Adrenal gland (tissue), 12 donors: ENCODE measurements around the gene TBC1D22A. TPM values are rescaled to one million over a fixed set of nuclear protein-coding genes. Genes with fewer than 3 reads are reported as not detected.

Experiments
- DNase-seq, 7 donors: peaks; one replicate each; pipeline ENCODE4 v3.0.0-alpha.2; 2019 to 2020
- H3K27ac ChIP-seq, 5 donors: fragments of 200-600 bp; sonication (generic) in 4 of 5; 1 replicate in 3 of 5; 2 replicates in 2 of 5; pipeline versions ENCODE4 v1.5.1 to v1.8.0; 2016 to 2020; ENCODE audit warnings: mild to moderate bottlenecking in 1 of 5
- H3K27me3 ChIP-seq: fragments of 200-600 bp; 2 replicates; pipeline ENCODE4 v1.8.0; 2021
- H3K36me3 ChIP-seq, 2 donors: fragments of 200-600 bp; replicated peaks in 1 of 2; 1 replicate in 1 of 2; 2 replicates in 1 of 2; pipeline versions ENCODE4 v1.5.1 to v1.8.0; 2018 to 2022
- H3K4me1 ChIP-seq, 2 donors: fragments of 200-600 bp; replicated peaks in 1 of 2; 1 replicate in 1 of 2; 2 replicates in 1 of 2; pipeline versions ENCODE4 v1.5.1 to v1.8.0; 2018 to 2021
- H3K4me3 ChIP-seq, 4 donors: fragments of 200-600 bp; sonication (generic) in 3 of 4; one replicate each; pipeline ENCODE4 v1.5.1; 2016 to 2018
- H3K9me3 ChIP-seq, 3 donors: fragments of 200-600 bp; sonication (generic) in 1 of 3; replicated peaks in 1 of 3; 1 replicate in 2 of 3; 2 replicates in 1 of 3; pipeline versions ENCODE4 v1.5.1 to v1.8.0; 2016 to 2021
- POLR2A ChIP-seq, 2 donors: fragments of 450-650 bp; IDR thresholded peaks; one replicate each; pipeline ENCODE4 v1.6.1; 2017; ENCODE audit warnings: antibody characterized with exemption in 2 of 2, mild to moderate bottlenecking in 2 of 2, moderate library complexity in 1 of 2
- WGBS, 4 donors: extraction: QIAGEN DNeasy Blood & Tissue Kit in 2 of 4; methylation state at CpG; one replicate each; pipeline versions ENCODE4 v1.1.5 to v1.1.7; 2013 to 2017; 5-methylcytosine and 5-hydroxymethylcytosine counted together
- intact Hi-C, 2 donors: fragments of 100-400 bp; cut with DNase I; formaldehyde crosslinking; loops; one replicate each; pipeline versions ENCODE4 v1.14.1 to v1.15.0; 2022 to 2023
- polyA plus RNA-seq, 3 donors: library from polyadenylated mRNA; stranded (reverse); fragments of 200-250 nt in 2 of 3; fragments of 350-450 nt in 1 of 3; fragmentation: Illumina TruSeq in 1 of 3; extraction: RNeasy Lipid Tissue Mini Kit (QIAGEN cat#74804) in 1 of 3; gene quantifications; one replicate each; pipeline ENCODE4 v1.2.3, GENCODE V29; 2013 to 2014
- total RNA-seq, 9 donors: library from RNA; depleted of rRNA in 4 of 9; stranded (reverse); fragments of >200 nt in 4 of 9; fragments of 120-200 nt in 1 of 9; fragmentation: NEBNext Ultra II Directional in 1 of 9; extraction: Animal tissue kit (Norgen Biotek cat#: 25700) in 1 of 9; gene quantifications; one replicate each; pipeline versions ENCODE4 v1.1.0 to v1.2.4, GENCODE V29; 2013 to 2023
- TF ChIP-seq, protein P1 (sequence below), 6 experiments: fragments of 450-650 bp in 4 of 6; fragments of 200-600 bp in 2 of 6; sonication (generic) in 1 of 6; IDR thresholded peaks; 1 replicate in 5 of 6; 2 replicates in 1 of 6; pipeline versions ENCODE4 v1.5.1 to v1.8.0; 2016 to 2021; ENCODE audit warnings: antibody characterized with exemption in 6 of 6, mild to moderate bottlenecking in 2 of 6, moderate library complexity in 1 of 6
- donor health status: healthy with polysubstance abuse.
- donor health status: Bipolar disorder and iron deficiency.
- donor health status: DM: yes; HTN: yes; CAD: no.
- donor health status: DM: no; HTN: no; CAD: no.
- donor health status: DM: no; HTN: no; CAD: no.
- donor health status: DM: yes; HTN: yes; CAD: no.

Gene TBC1D22A
- total and polyA plus RNA-seq, 12 donors, result 11.5 to 44.2 (median 28.1) TPM

DNA sequence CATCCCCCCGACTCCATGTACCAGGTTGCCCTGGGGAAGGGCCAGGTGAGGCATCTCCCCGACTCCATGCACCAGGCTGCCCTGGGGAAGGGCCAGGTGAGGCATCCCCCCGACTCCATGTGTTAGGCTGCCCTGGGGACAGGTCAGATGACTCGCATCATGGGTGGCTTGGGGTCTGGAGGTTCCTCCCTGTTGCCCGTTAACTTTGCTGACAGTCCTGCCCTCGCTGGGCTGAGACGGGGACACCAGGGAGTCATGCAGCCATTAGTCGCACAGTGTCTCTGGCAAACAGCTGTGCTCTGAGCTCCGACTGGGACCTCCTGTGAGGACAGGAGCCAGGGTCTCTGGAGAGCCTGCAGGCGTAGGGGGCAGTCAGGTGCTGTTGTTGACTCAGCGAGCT, 336.1 kb downstream of the TBC1D22A start:
- TF ChIP-seq POLR2A (IDR thresholded peaks at IDR 0.05), result no peak
- TF ChIP-seq, protein P1, sequence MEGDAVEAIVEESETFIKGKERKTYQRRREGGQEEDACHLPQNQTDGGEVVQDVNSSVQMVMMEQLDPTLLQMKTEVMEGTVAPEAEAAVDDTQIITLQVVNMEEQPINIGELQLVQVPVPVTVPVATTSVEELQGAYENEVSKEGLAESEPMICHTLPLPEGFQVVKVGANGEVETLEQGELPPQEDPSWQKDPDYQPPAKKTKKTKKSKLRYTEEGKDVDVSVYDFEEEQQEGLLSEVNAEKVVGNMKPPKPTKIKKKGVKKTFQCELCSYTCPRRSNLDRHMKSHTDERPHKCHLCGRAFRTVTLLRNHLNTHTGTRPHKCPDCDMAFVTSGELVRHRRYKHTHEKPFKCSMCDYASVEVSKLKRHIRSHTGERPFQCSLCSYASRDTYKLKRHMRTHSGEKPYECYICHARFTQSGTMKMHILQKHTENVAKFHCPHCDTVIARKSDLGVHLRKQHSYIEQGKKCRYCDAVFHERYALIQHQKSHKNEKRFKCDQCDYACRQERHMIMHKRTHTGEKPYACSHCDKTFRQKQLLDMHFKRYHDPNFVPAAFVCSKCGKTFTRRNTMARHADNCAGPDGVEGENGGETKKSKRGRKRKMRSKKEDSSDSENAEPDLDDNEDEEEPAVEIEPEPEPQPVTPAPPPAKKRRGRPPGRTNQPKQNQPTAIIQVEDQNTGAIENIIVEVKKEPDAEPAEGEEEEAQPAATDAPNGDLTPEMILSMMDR (IDR thresholded peaks at IDR 0.05), result no peak
- no peaks in the 10 kb centered on the region for H3K36me3 ChIP-seq
- no peaks in the 10 kb centered on the region for H3K27me3 ChIP-seq
- peaks cover 0 to 4% of the 10 kb centered on the region in 2 donors for H3K4me1 ChIP-seq
- H3K4me3 ChIP-seq, result no peak overlapping the region
- no peak overlapping the region for H3K27ac ChIP-seq
- WGBS, 4 donors, result 94 to 96% (median 95%) methylated on average over 8 to 11 of the region's 11 CpGs; no CpG with 5 or more reads in 1 of the 4 donors
- DNase-seq, result peak in 1 of 7 donors; percentile 42
- intact Hi-C loops, result no loop called here
- H3K9me3 ChIP-seq, result peaks cover 0 to under 1% (median 0%) of the 10 kb centered on the region in 3 donors

DNA sequence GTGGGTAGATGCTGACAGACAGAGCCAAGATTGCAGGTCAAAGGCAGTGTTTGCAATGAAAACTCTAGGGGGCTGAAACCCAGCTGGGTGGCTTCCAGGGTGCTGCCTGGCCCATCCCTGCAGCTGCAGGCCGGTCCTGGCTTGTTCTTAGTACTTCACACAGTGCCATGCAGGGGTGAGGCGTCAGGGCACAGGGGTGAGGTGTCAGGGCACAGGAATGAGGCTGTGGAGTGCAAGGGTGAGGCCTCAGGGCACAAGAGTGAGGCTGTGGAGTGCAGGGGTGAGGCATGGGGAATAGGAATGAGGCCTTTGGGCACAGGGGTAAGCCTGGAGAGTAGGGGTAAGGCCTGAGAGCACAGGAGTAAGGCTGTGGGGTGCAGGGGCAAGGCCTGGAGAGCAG, 337.6 kb downstream of the TBC1D22A start:
- WGBS, 4 donors, result 88 to 100% (median 99%) methylated on average over 1 to 2 of the region's 2 CpGs
- Histone ChIP-seq H3K4me3 (no peak overlapping the region), H3K4me1 (peaks cover 0 to 2% of the 10 kb centered on the region in 2 donors), H3K36me3 (no peaks in the 10 kb centered on the region), H3K27me3 (no peaks in the 10 kb centered on the region), H3K9me3 (no peaks in the 10 kb centered on the region), H3K27ac (no peak overlapping the region)
- intact Hi-C loops, result no loop called here
- DNase-seq, result peak in 1 of 7 donors; percentile 38
- no peak for TF ChIP-seq POLR2A (IDR thresholded peaks at IDR 0.05)
- TF ChIP-seq, protein P1 (IDR thresholded peaks at IDR 0.05), result no peak

DNA sequence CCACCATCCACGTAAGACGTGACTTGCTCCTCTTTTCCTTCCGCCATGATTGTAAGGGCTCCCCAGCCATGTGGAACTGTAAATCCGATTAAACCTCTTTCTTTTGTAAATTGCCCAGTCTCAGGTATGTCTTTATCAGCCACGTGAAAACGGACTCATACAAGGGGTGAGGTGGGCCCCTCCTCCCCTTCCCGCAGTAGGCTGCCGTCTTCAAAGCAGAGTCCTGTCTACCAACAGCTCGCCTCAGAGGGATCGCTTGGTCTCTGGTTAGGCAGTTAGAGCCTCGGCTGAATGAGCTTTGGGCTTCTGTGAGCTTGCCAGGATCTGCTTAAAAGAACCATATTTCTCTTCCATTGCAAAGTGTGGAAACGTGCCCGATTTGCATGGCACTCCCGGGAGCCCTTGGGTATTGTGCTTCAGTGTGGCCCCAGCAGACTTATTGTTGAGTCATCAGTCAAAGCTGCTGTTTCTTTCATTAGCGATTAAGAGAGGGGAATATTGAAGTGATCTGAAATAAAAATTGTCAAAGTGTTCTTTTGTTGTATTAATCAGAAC, 338.3 kb downstream of the TBC1D22A start:
- Histone ChIP-seq H3K27ac (no peak overlapping the region), H3K9me3 (no peaks in the 10 kb centered on the region), H3K27me3 (no peaks in the 10 kb centered on the region), H3K4me3 (no peak overlapping the region), H3K36me3 (no peaks in the 10 kb centered on the region), H3K4me1 (no peaks in the 10 kb centered on the region)
- intact Hi-C loops, result no loop called here
- no peak for TF ChIP-seq POLR2A (IDR thresholded peaks at IDR 0.05)
- TF ChIP-seq, protein P1 (IDR thresholded peaks at IDR 0.05), result no peak
- DNase-seq, result peak in 1 of 7 donors; percentile 37
- WGBS, 4 donors, result 94 to 97% (median 94%) methylated on average over 15 of the region's 15 CpGs

DNA sequence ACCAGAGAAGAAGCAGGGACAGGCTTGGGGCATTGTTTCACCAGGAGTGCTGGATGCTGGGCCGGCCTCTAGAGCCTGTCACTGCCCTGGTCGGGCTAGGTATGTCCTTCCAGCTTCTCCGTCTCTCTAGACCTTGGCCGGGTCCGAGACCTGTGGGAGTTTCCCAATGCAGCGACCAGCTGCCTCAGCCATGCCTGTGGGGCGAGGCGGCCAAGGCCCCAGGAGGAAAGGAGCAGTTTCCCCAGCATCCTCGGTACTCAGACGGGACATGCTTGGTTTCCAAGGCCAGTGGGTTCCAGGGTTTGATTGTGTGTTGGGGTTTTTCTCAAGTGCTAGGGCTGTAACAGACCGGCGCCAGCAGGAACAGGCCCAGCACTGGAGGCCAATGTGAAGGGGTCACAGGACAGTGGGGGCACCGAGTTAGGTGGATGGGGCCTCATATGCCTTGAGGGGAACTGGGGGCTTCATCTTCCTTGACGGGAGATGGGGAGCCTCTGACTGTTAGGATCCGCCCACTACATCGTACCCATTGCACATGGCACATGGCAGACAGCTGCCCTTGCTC, 339.0 kb downstream of the TBC1D22A start:
- Histone ChIP-seq H3K9me3 (no peaks in the 10 kb centered on the region), H3K27ac (no peak overlapping the region), H3K36me3 (no peaks in the 10 kb centered on the region), H3K4me3 (no peak overlapping the region), H3K4me1 (no peaks in the 10 kb centered on the region), H3K27me3 (no peaks in the 10 kb centered on the region)
- intact Hi-C loops, result no loop called here
- no peak for DNase-seq
- no peak for TF ChIP-seq POLR2A (IDR thresholded peaks at IDR 0.05)
- TF ChIP-seq, protein P1 (IDR thresholded peaks at IDR 0.05), result no peak
- 95 to 98% (median 96%) methylated on average over 7 to 16 of the region's 16 CpGs for WGBS, 4 donors
